Measurements from ENCODE around the gene CTIF. TPM values are rescaled to one million over a fixed set of nuclear protein-coding genes. Genes with fewer than 3 reads are reported as not detected.

CTIF gene
- total and polyA plus RNA-seq, 2 donors (not counting 1 experiment from before 2014, with no cell fraction given): 27.2 to 28.1 TPM

DNA sequence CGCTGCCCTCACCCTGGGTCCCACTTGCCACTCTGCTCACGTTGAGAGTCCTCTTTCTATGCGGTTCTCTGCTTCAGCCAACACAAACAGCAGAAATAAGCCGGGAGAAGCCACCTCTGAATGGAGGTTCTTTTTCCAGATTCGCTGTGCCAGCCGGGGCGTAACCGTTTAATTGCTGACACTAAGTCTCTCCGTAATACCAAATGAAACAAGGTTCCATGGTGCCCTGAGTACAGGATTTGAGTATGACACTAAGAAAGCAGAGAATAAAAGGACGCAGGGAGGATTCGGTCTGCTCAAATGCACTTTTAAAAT lies 37.6 kb downstream of the CTIF start:
- no peak for DNase-seq (ENCODE audit: low read depth in 2 of 2)
- no peak for TF ChIP-seq EZH2 (IDR thresholded peaks at IDR 0.05; ENCODE audit: low read length, missing control alignments)
- no peak for TF ChIP-seq CTCF (conservative IDR thresholded peaks at IDR 0.05 in 1 of 2, IDR thresholded peaks at IDR 0.05 in 1 of 2; ENCODE audit: low read depth in 1 of 2, low read length in 2 of 2)
- Histone ChIP-seq H3K9ac (ENCODE audit: insufficient read depth, low read length) (no peak overlapping the region), H3K4me2 (ENCODE audit: extremely low read depth, insufficient read depth, low read length) (no peak overlapping the region), H3K27ac (ENCODE audit: insufficient read depth, low read length) (no peak overlapping the region), H4K20me1 (ENCODE audit: control insufficient read depth, extremely low read depth, insufficient read depth, low read length) (no peaks in the 10 kb centered on the region), H2AFZ (ENCODE audit: low read length) (no peak overlapping the region), H3K27me3 (ENCODE audit: control insufficient read depth, insufficient read depth, low read length) (no peaks in the 10 kb centered on the region), H3K9me3 (ENCODE audit: control insufficient read depth, insufficient read depth, low read depth, low read length) (no peaks in the 10 kb centered on the region), H3K79me2 (ENCODE audit: control insufficient read depth, insufficient read depth, low read length) (peaks cover 50% of the 10 kb centered on the region), H3K4me3 (replicated peaks in 1 of 4; ENCODE audit: control extremely low read depth in 1 of 4, insufficient read depth in 1 of 4, low read depth in 3 of 4, low read length in 4 of 4) (no peak overlapping the region), H3K36me3 (ENCODE audit: control insufficient read depth, insufficient read depth, low read length) (peaks cover 6% of the 10 kb centered on the region), H3K4me1 (ENCODE audit: control insufficient read depth, extremely low read depth, insufficient read depth, low read length) (no peaks in the 10 kb centered on the region)

- H4K20me1 ChIP-seq (ENCODE audit: control insufficient read depth, extremely low read depth, insufficient read depth, low read length): no peaks in the 10 kb centered on the region
These were observed 38.8 kb downstream of the CTIF start for GRCh38 chr18:48577478-48578190.

GRCh38 chr18:48578289-48578688 lies 39.5 kb downstream of the CTIF start:
- H3K4me2 ChIP-seq (ENCODE audit: extremely low read depth, insufficient read depth, low read length): no peak overlapping the region
- no peak overlapping the region for H3K27ac ChIP-seq (ENCODE audit: insufficient read depth, low read length)
- H3K79me2 ChIP-seq (ENCODE audit: control insufficient read depth, insufficient read depth, low read length): peaks cover 55% of the 10 kb centered on the region
- H3K9ac ChIP-seq (ENCODE audit: insufficient read depth, low read length): no peak overlapping the region
- H3K36me3 ChIP-seq (ENCODE audit: control insufficient read depth, insufficient read depth, low read length): peaks cover 6% of the 10 kb centered on the region
- TF ChIP-seq CTCF (conservative IDR thresholded peaks at IDR 0.05 in 1 of 2, IDR thresholded peaks at IDR 0.05 in 1 of 2; ENCODE audit: low read depth in 1 of 2, low read length in 2 of 2): no peak
- H3K9me3 ChIP-seq (ENCODE audit: control insufficient read depth, insufficient read depth, low read depth, low read length): no peaks in the 10 kb centered on the region
- no peaks in the 10 kb centered on the region for H3K27me3 ChIP-seq (ENCODE audit: control insufficient read depth, insufficient read depth, low read length)
- H3K4me1 ChIP-seq (ENCODE audit: control insufficient read depth, extremely low read depth, insufficient read depth, low read length): no peaks in the 10 kb centered on the region
- DNase-seq (ENCODE audit: low read depth in 2 of 2): peak in 1 of 2 donors; percentile 22
- no peak overlapping the region for H3K4me3 ChIP-seq (replicated peaks in 1 of 4; ENCODE audit: control extremely low read depth in 1 of 4, insufficient read depth in 1 of 4, low read depth in 3 of 4, low read length in 4 of 4)
- no peaks in the 10 kb centered on the region for H4K20me1 ChIP-seq (ENCODE audit: control insufficient read depth, extremely low read depth, insufficient read depth, low read length)
- H2AFZ ChIP-seq (ENCODE audit: low read length): no peak overlapping the region

More at GRCh38 chr18:48577478-48578190, 38.8 kb downstream of the CTIF start:
- Histone ChIP-seq H3K4me2 (ENCODE audit: extremely low read depth, insufficient read depth, low read length) (no peak overlapping the region), H3K36me3 (ENCODE audit: control insufficient read depth, insufficient read depth, low read length) (peaks cover 6% of the 10 kb centered on the region), H3K4me3 (replicated peaks in 1 of 4; ENCODE audit: control extremely low read depth in 1 of 4, insufficient read depth in 1 of 4, low read depth in 3 of 4, low read length in 4 of 4) (no peak overlapping the region), H3K27ac (ENCODE audit: insufficient read depth, low read length) (no peak overlapping the region), H2AFZ (ENCODE audit: low read length) (no peak overlapping the region), H3K9ac (ENCODE audit: insufficient read depth, low read length) (no peak overlapping the region), H3K4me1 (ENCODE audit: control insufficient read depth, extremely low read depth, insufficient read depth, low read length) (no peaks in the 10 kb centered on the region), H3K27me3 (ENCODE audit: control insufficient read depth, insufficient read depth, low read length) (no peaks in the 10 kb centered on the region), H3K9me3 (ENCODE audit: control insufficient read depth, insufficient read depth, low read depth, low read length) (no peaks in the 10 kb centered on the region), H3K79me2 (ENCODE audit: control insufficient read depth, insufficient read depth, low read length) (peaks cover 55% of the 10 kb centered on the region)
- TF ChIP-seq EZH2 (IDR thresholded peaks at IDR 0.05; ENCODE audit: low read length, missing control alignments): no peak
- TF ChIP-seq CTCF (conservative IDR thresholded peaks at IDR 0.05 in 1 of 2, IDR thresholded peaks at IDR 0.05 in 1 of 2; ENCODE audit: low read depth in 1 of 2, low read length in 2 of 2): no peak
- DNase-seq (ENCODE audit: low read depth in 2 of 2): no peak
